NCI-H1092 treated with DMSO at 0.1 percent for 48 hours (cell line): ENCODE data around the gene LRRK2.
"Not testable (repeated sequence)": the region's sequence is repeated elsewhere in the genome, so short reads cannot be mapped to it uniquely, and the experiment has no call there.

Experiments
- DNase-seq: peaks from one replicate; lab custom pipeline; 2025; lab: John Stamatoyannopoulos, UW

The LRRK2 gene

GRCh38 chr12:40212566-40212965, 12.2 kb upstream of the LRRK2 start:
- DNase-seq, result no peak

GRCh38 chr12:40215982-40216381, 8.8 kb upstream of the LRRK2 start:
- no peak for DNase-seq

GRCh38 chr12:40216516-40217288, 8.1 kb upstream of the LRRK2 start:
- DNase-seq, result no peak

GRCh38 chr12:40219760-40220159, 5.0 kb upstream of the LRRK2 start:
- DNase-seq, result no peak

- no peak for DNase-seq
Measured at GRCh38 chr12:40222247-40222646, 2.5 kb upstream of the LRRK2 start.

- DNase-seq, result no peak
Measured at GRCh38 chr12:40223646-40224045, 1.2 kb upstream of the LRRK2 start.

- DNase-seq, result no peak
Measured at GRCh38 chr12:40225337-40225983, 663 bp downstream of the LRRK2 start.

GRCh38 chr12:40225984-40226602, 1.3 kb downstream of the LRRK2 start:
- DNase-seq, result no peak

GRCh38 chr12:40226705-40227104, 1.9 kb downstream of the LRRK2 start:
- no peak for DNase-seq

GRCh38 chr12:40227447-40227846, 2.6 kb downstream of the LRRK2 start:
- DNase-seq, result no peak

- DNase-seq, result no peak
Measured at GRCh38 chr12:40228727-40229126, 3.9 kb downstream of the LRRK2 start.

GRCh38 chr12:40229690-40230651, 5.2 kb downstream of the LRRK2 start:
- no peak for DNase-seq

- no peak for DNase-seq
Measured at GRCh38 chr12:40232602-40233001, 7.8 kb downstream of the LRRK2 start.

GRCh38 chr12:40233741-40234367, 9.1 kb downstream of the LRRK2 start:
- DNase-seq, result no peak

- DNase-seq, result no peak
Measured at GRCh38 chr12:40236357-40236850, 11.6 kb downstream of the LRRK2 start.

GRCh38 chr12:40238266-40238902, 13.6 kb downstream of the LRRK2 start:
- DNase-seq, result no peak

- DNase-seq, result no peak
Measured at GRCh38 chr12:40238979-40239378, 14.2 kb downstream of the LRRK2 start.

- no peak for DNase-seq
Measured at GRCh38 chr12:40240779-40241178, 16.0 kb downstream of the LRRK2 start.

- DNase-seq, result no peak
Measured at GRCh38 chr12:40241741-40242140, 16.9 kb downstream of the LRRK2 start.

GRCh38 chr12:40244526-40245156, 19.8 kb downstream of the LRRK2 start:
- not testable (repeated sequence) for DNase-seq
